HG03108 (cell line): ENCODE measurements around the gene ADGRA3.

Experiments
- ATAC-seq: cut with Tn5 transposase; IDR thresholded peaks from one replicate; pipeline ENCODE4 v1.9.1; 2021; ENCODE audit warnings: moderate library complexity; ENCODE audit not compliant: unreplicated experiment

Gene ADGRA3

GRCh38 chr4:22372986-22373385 is 142.9 kb downstream of the ADGRA3 start:
- no peak for ATAC-seq

- ATAC-seq, result no peak
Observed at GRCh38 chr4:22369901-22370562, 145.8 kb downstream of the ADGRA3 start.

- ATAC-seq, result no peak
Observed at GRCh38 chr4:22363787-22364186, 152.1 kb downstream of the ADGRA3 start.

- no peak for ATAC-seq
Observed at GRCh38 chr4:22363036-22363435, 152.8 kb downstream of the ADGRA3 start.

- no peak for ATAC-seq
Observed at GRCh38 chr4:22356987-22357596, 158.8 kb downstream of the ADGRA3 start.

GRCh38 chr4:22348410-22348809 is 167.5 kb downstream of the ADGRA3 start:
- ATAC-seq, result no peak

GRCh38 chr4:22345678-22346077 is 170.2 kb downstream of the ADGRA3 start:
- ATAC-seq, result no peak

GRCh38 chr4:22345055-22345454 is 170.8 kb downstream of the ADGRA3 start:
- no peak for ATAC-seq

- ATAC-seq, result no peak
Observed at GRCh38 chr4:22343606-22344005, 172.3 kb downstream of the ADGRA3 start.

GRCh38 chr4:22339491-22339890 is 176.4 kb downstream of the ADGRA3 start:
- ATAC-seq, result no peak

GRCh38 chr4:22338796-22339195 is 177.1 kb downstream of the ADGRA3 start:
- no peak for ATAC-seq
